HG02642 (cell line): ENCODE data around the gene MVB12B.

ENCODE experiments used
- ATAC-seq: cut with Tn5 transposase; IDR thresholded peaks from one replicate; pipeline ENCODE4 v1.9.1; 2021; ENCODE audit warnings: mild to moderate bottlenecking; ENCODE audit not compliant: unreplicated experiment, poor library complexity

Gene MVB12B

GRCh38 chr9:126440940-126441339 lies 114.3 kb downstream of the MVB12B start:
- no peak for ATAC-seq

- ATAC-seq, result no peak
Observed at GRCh38 chr9:126442636-126443035, 116.0 kb downstream of the MVB12B start.

GRCh38 chr9:126443144-126443543 lies 116.5 kb downstream of the MVB12B start:
- no peak for ATAC-seq

- ATAC-seq, result no peak
Observed at GRCh38 chr9:126448136-126448535, 121.5 kb downstream of the MVB12B start.

- ATAC-seq, result no peak
Observed at GRCh38 chr9:126448865-126449577, 122.4 kb downstream of the MVB12B start.

GRCh38 chr9:126449725-126450667 lies 123.4 kb downstream of the MVB12B start:
- ATAC-seq, result no peak

- no peak for ATAC-seq
Observed at GRCh38 chr9:126450668-126451205, 124.1 kb downstream of the MVB12B start.

- no peak for ATAC-seq
Observed at GRCh38 chr9:126451316-126451885, 124.8 kb downstream of the MVB12B start.

- ATAC-seq, result no peak
Observed at GRCh38 chr9:126452106-126452505, 125.5 kb downstream of the MVB12B start.

GRCh38 chr9:126453156-126453963 lies 126.7 kb downstream of the MVB12B start:
- no peak for ATAC-seq

GRCh38 chr9:126454215-126454614 lies 127.6 kb downstream of the MVB12B start:
- ATAC-seq, result no peak

- ATAC-seq, result no peak
Observed at GRCh38 chr9:126454795-126455194, 128.2 kb downstream of the MVB12B start.

- ATAC-seq, result no peak
Observed at GRCh38 chr9:126456441-126457174, 130.0 kb downstream of the MVB12B start.

GRCh38 chr9:126457175-126457547 lies 130.5 kb downstream of the MVB12B start:
- no peak for ATAC-seq

- ATAC-seq, result no peak
Observed at GRCh38 chr9:126457890-126458289, 131.3 kb downstream of the MVB12B start.

GRCh38 chr9:126459126-126459525 lies 132.5 kb downstream of the MVB12B start:
- ATAC-seq, result no peak

GRCh38 chr9:126459546-126459945 lies 132.9 kb downstream of the MVB12B start:
- no peak for ATAC-seq

- ATAC-seq, result no peak
Observed at GRCh38 chr9:126459965-126460843, 133.6 kb downstream of the MVB12B start.
